HepG2 (cell line): ENCODE data around the gene ARFGEF2. TPM values are rescaled to one million over a fixed set of nuclear protein-coding genes. Genes with fewer than 3 reads are reported as not detected.

Experiments used
- DMAP1 ChIP-seq: IDR thresholded peaks from 2 replicates; pipeline ENCODE4 v1.6.1; 2016
- FOSL1 ChIP-seq: sonication (generic); formaldehyde crosslinking; IDR thresholded peaks from 2 replicates; pipeline ENCODE4 v1.9.0; 2021; ENCODE audit warnings: missing genetic modification reagents, borderline replicate concordance
- GABPB1 ChIP-seq: IDR thresholded peaks from 2 replicates; pipeline ENCODE4 v1.6.1; 2016; ENCODE audit warnings: mild to moderate bottlenecking, missing genetic modification reagents, moderate library complexity, missing compliant biosample characterization
- HDAC6 ChIP-seq: fragments of 200-600 bp; sonication (generic); IDR thresholded peaks from 2 replicates; pipeline ENCODE4 v1.7.0; 2017; ENCODE audit warnings: mild to moderate bottlenecking, antibody characterized with exemption, low read length, low read depth
- MLLT10 ChIP-seq: sonication (generic); formaldehyde crosslinking; IDR thresholded peaks from 2 replicates; pipeline ENCODE4 v1.4.0; 2020; ENCODE audit warnings: missing genetic modification reagents
- NFIC ChIP-seq: IDR thresholded peaks from 2 replicates; pipeline ENCODE4 v1.6.1; 2012; ENCODE audit warnings: mild to moderate bottlenecking, low read length, inconsistent platforms
- NFYC ChIP-seq: IDR thresholded peaks from 2 replicates; pipeline ENCODE4 v1.6.1; 2016; ENCODE audit warnings: missing genetic modification reagents, missing compliant biosample characterization
- NKX3-1 ChIP-seq: sonication (generic); formaldehyde crosslinking; IDR thresholded peaks from 2 replicates; pipeline ENCODE4 v1.5.0; 2020; ENCODE audit warnings: missing genetic modification reagents
- RBM39 ChIP-seq: fragments of 200-400 bp; formaldehyde crosslinking; IDR thresholded peaks from one replicate; pipeline ENCODE4 v1.6.1; 2018; ENCODE audit warnings: antibody characterized with exemption, mild to moderate bottlenecking, low read depth, low read length; ENCODE audit not compliant: poor library complexity, severe bottlenecking
- SNAPC5 ChIP-seq: sonication (generic); formaldehyde crosslinking; IDR thresholded peaks from 2 replicates; pipeline ENCODE4 v1.8.1; 2023; ENCODE audit warnings: mild to moderate bottlenecking, missing genetic modification reagents, borderline replicate concordance
- TAF1 ChIP-seq: sonication (generic); formaldehyde crosslinking; IDR thresholded peaks from 2 replicates; pipeline ENCODE4 v1.4.0; 2020; ENCODE audit warnings: missing genetic modification reagents
- TERF1 ChIP-seq: sonication (generic); formaldehyde crosslinking; IDR thresholded peaks from 2 replicates; pipeline ENCODE4 v1.8.0; 2022; ENCODE audit warnings: mild to moderate bottlenecking, missing genetic modification reagents, moderate library complexity
- TMF1 ChIP-seq: sonication (generic); formaldehyde crosslinking; IDR thresholded peaks from 2 replicates; pipeline ENCODE4 v1.8.1; 2022; ENCODE audit warnings: low read depth, missing genetic modification reagents
- ZBTB21 ChIP-seq: sonication (generic); formaldehyde crosslinking; IDR thresholded peaks from 2 replicates; pipeline ENCODE4 v1.4.0; 2020; ENCODE audit warnings: missing genetic modification reagents
- ZNF331 ChIP-seq: sonication (generic); formaldehyde crosslinking; IDR thresholded peaks from 2 replicates; pipeline ENCODE4 v1.4.0; 2020; ENCODE audit warnings: missing genetic modification reagents
- ZNF766 ChIP-seq: sonication (generic); formaldehyde crosslinking; IDR thresholded peaks from 2 replicates; pipeline ENCODE4 v1.5.0; 2020; ENCODE audit warnings: missing genetic modification reagents, borderline replicate concordance
- polyA plus RNA-seq, 8 experiments: library from polyadenylated mRNA; depleted of rRNA in 3 of 8; stranded (reverse) in 7 of 8; unstranded in 1 of 8; fragments of >200 nt; fragmentation: Illumina TruSeq in 4 of 8; extraction: Trizol in 4 of 8; gene quantifications; 2 replicates each; pipeline versions ENCODE4 v1.2.1 to v1.2.3, GENCODE V29; 2011 to 2016; ENCODE audit warnings: low read depth in 4 of 8, missing spikeins in 1 of 8, mixed read lengths in 1 of 8; ENCODE audit not compliant: insufficient read depth in 1 of 8
- total RNA-seq, 5 experiments: library from RNA; depleted of rRNA; stranded (reverse); fragments of >200 nt; fragmentation: Illumina TruSeq; extraction: Trizol; gene quantifications; 2 replicates each; pipeline ENCODE4 v1.2.3, GENCODE V29; 2016; ENCODE audit warnings: low read depth in 1 of 5
- TF ChIP-seq, protein P1 (sequence below): sonication (generic); formaldehyde crosslinking; IDR thresholded peaks from 2 replicates; pipeline ENCODE4 v1.8.1; 2022; ENCODE audit warnings: mild to moderate bottlenecking, missing genetic modification reagents
- TF ChIP-seq, protein P2 (sequence below), 2 experiments: sonication (generic) in 1 of 2; formaldehyde crosslinking in 1 of 2; IDR thresholded peaks; 2 replicates each; pipeline versions ENCODE4 v1.6.1 to v1.9.0; 2014 to 2022; ENCODE audit warnings: antibody characterized with exemption in 1 of 2, borderline replicate concordance in 1 of 2, inconsistent platforms in 1 of 2, low read depth in 1 of 2, missing genetic modification reagents in 1 of 2
- TF ChIP-seq, protein P3 (sequence below): sonication (generic); formaldehyde crosslinking; IDR thresholded peaks from 2 replicates; pipeline ENCODE4 v1.4.0; 2020; ENCODE audit warnings: mild to moderate bottlenecking, missing genetic modification reagents

Gene ARFGEF2
- total and polyA plus RNA-seq, 2 of the 13 experiments (the other 11 are each of a cell fraction or from before 2014, with no cell fraction given) = 44.0 to 60.8 TPM

GRCh38 chr20:48919882-48920526 lies 1.5 kb upstream of the ARFGEF2 start (continued):
- TF ChIP-seq GABPB1 (peak; percentile 64; the same call in 1 of the 2 replicates), DMAP1 (peak; percentile 30; the same call in 1 of the 2 replicates), ZNF766 (no peak), SNAPC5 (CRISPR knock-in tag) (no peak), ZNF331 (CRISPR knock-in tag) (peak; percentile 97), NKX3-1 (CRISPR knock-in tag) (no peak), ZBTB21 (0 out of 2 replicates have a peak, but pooled peaks have one; percentile 15), RBM39 (no peak), NFYC (CRISPR knock-in tag) (no peak), HDAC6 (no peak), NFIC (no peak), MLLT10 (CRISPR knock-in tag) (no peak), TAF1 (CRISPR knock-in tag) (peak; percentile 33; the same call in 1 of the 2 replicates), FOSL1 (CRISPR knock-in tag) (no peak), TERF1 (CRISPR knock-in tag) (no peak), TMF1 (CRISPR knock-in tag) (no peak)
- TF ChIP-seq, protein P1, sequence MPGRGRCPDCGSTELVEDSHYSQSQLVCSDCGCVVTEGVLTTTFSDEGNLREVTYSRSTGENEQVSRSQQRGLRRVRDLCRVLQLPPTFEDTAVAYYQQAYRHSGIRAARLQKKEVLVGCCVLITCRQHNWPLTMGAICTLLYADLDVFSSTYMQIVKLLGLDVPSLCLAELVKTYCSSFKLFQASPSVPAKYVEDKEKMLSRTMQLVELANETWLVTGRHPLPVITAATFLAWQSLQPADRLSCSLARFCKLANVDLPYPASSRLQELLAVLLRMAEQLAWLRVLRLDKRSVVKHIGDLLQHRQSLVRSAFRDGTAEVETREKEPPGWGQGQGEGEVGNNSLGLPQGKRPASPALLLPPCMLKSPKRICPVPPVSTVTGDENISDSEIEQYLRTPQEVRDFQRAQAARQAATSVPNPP (CRISPR knock-in tag) = no peak
- TF ChIP-seq, protein P2, sequence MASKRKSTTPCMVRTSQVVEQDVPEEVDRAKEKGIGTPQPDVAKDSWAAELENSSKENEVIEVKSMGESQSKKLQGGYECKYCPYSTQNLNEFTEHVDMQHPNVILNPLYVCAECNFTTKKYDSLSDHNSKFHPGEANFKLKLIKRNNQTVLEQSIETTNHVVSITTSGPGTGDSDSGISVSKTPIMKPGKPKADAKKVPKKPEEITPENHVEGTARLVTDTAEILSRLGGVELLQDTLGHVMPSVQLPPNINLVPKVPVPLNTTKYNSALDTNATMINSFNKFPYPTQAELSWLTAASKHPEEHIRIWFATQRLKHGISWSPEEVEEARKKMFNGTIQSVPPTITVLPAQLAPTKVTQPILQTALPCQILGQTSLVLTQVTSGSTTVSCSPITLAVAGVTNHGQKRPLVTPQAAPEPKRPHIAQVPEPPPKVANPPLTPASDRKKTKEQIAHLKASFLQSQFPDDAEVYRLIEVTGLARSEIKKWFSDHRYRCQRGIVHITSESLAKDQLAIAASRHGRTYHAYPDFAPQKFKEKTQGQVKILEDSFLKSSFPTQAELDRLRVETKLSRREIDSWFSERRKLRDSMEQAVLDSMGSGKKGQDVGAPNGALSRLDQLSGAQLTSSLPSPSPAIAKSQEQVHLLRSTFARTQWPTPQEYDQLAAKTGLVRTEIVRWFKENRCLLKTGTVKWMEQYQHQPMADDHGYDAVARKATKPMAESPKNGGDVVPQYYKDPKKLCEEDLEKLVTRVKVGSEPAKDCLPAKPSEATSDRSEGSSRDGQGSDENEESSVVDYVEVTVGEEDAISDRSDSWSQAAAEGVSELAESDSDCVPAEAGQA (IDR thresholded peaks at IDR 0.05; ENCODE audit: low read depth) = peak; percentile 55; the same call in 1 of the 2 replicates
- TF ChIP-seq, protein P2 (CRISPR knock-in tag; IDR thresholded peaks at IDR 0.05; ENCODE audit: borderline replicate concordance) = no peak
- TF ChIP-seq, protein P3, sequence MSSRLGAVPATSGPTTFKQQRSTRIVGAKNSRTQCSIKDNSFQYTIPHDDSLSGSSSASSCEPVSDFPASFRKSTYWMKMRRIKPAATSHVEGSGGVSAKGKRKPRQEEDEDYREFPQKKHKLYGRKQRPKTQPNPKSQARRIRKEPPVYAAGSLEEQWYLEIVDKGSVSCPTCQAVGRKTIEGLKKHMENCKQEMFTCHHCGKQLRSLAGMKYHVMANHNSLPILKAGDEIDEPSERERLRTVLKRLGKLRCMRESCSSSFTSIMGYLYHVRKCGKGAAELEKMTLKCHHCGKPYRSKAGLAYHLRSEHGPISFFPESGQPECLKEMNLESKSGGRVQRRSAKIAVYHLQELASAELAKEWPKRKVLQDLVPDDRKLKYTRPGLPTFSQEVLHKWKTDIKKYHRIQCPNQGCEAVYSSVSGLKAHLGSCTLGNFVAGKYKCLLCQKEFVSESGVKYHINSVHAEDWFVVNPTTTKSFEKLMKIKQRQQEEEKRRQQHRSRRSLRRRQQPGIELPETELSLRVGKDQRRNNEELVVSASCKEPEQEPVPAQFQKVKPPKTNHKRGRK (CRISPR knock-in tag) = no peak
